ENCODE results near the gene HMX2. TPM values are rescaled to one million over a fixed set of nuclear protein-coding genes. Genes with fewer than 3 reads are reported as not detected.
"Not testable (repeated sequence)": the region's sequence is repeated elsewhere in the genome, so short reads cannot be mapped to it uniquely, and the experiment has no call there.

HMX2 gene
- total RNA-seq, 1 donor from 2014 or later, result not detected

DNA sequence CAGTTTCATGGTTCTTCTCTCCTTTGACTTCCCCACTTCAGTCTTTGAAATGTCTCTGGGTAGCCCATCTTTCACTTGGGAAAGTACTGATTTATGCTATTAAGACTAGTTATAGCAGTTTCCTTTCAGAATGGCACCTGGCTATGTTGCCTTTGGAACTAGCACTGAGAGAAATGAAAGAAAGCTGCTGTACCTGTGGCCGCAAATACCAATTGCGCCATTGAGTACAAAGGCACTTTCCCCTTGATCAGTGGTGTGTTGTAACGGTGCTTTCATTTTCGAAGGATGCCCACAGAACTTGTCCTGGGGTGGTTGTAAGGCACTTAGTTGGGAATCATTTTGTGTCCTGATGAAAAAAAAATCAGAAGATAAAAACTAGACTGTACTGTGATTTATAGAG lies 23.0 kb downstream of the HMX2 start:
- FAIRE-seq, result no peak

DNA sequence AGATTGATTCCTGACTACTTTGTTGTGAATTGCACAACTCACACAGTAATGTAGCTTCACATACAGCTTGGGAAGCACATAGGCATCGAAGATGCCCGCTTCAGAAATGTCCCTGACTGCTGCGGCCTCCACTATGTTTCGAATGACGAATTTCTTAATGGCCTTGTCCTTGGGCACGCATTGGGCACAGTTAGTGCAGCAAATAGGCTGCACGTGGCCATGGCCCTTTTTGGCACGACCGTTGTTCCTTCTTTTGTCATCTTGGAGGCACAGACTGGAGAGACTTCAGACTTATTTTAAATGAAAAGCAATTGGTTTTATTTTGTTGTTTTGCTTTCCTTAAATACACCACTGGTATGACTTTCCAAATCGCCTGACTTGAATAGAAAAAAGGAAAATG lies 23.7 kb downstream of the HMX2 start:
- FAIRE-seq; H3K4me3 ChIP-seq (ENCODE audit: low read depth, low read length); H3K36me3 ChIP-seq (ENCODE audit: control insufficient read depth, insufficient read depth, low read length); DNase-seq (ENCODE audit: low read depth); H3K27me3 ChIP-seq (ENCODE audit: control insufficient read depth, insufficient read depth, low read length): not testable (repeated sequence)

More for the DNA sequence above, 23.0 kb downstream of the HMX2 start:
- Histone ChIP-seq H3K4me3 (ENCODE audit: low read depth, low read length) (no peak overlapping the region), H3K27me3 (ENCODE audit: control insufficient read depth, insufficient read depth, low read length) (no peaks in the 10 kb centered on the region), H3K36me3 (ENCODE audit: control insufficient read depth, insufficient read depth, low read length) (peaks cover 1% of the 10 kb centered on the region)
- no peak for DNase-seq (ENCODE audit: low read depth)
- TF ChIP-seq, protein P1, sequence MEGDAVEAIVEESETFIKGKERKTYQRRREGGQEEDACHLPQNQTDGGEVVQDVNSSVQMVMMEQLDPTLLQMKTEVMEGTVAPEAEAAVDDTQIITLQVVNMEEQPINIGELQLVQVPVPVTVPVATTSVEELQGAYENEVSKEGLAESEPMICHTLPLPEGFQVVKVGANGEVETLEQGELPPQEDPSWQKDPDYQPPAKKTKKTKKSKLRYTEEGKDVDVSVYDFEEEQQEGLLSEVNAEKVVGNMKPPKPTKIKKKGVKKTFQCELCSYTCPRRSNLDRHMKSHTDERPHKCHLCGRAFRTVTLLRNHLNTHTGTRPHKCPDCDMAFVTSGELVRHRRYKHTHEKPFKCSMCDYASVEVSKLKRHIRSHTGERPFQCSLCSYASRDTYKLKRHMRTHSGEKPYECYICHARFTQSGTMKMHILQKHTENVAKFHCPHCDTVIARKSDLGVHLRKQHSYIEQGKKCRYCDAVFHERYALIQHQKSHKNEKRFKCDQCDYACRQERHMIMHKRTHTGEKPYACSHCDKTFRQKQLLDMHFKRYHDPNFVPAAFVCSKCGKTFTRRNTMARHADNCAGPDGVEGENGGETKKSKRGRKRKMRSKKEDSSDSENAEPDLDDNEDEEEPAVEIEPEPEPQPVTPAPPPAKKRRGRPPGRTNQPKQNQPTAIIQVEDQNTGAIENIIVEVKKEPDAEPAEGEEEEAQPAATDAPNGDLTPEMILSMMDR (IDR thresholded peaks at IDR 0.05; ENCODE audit: insufficient read depth, low read length, severe bottlenecking), result no peak

DNA sequence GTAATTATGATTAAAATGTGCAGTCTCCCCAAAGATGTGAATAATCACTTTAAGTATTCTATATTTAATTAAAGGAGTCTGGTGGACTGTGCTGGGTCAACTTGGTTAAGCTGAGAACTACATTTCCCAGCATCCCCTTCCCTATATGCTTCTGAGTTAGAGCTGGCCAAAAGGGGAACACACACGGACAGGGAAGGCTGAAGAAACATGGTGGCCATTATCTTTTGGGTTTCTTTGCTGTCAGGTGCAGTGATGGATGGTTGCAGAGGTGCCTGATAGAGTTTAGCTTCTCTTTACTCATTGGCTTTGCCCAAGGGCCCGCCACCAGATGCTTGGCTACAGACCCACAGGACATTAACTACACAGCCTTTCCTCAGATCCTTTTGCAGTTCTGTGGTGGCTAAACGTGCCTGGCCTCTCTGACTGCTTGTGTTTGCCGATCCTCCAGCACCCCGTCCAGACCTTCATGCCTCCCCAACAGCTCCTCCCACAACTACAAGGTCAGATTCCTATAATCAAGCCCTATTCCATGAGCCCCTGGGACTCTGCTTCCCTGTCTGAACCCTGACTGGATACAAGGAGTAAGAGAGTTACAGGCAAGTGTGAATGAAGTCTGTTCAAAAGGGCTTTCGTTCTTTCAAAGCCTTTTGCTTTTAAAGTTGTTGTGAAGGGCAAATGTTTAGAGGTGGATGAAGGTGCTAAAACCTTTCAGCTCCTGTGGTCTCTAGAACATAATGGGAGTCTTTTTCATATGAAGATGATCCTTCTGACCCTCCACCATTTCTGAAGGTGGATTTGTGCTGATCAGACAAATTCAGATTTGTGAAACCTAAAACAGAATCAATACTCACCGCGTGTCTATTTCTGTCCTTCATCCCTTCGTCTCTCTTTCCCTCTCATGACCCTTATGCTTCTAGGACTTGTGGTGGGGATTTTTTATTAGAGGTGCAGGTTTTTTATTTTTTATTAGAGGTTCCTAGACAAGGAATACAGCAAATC lies 27.8 kb downstream of the HMX2 start:
- no peak for FAIRE-seq

DNA sequence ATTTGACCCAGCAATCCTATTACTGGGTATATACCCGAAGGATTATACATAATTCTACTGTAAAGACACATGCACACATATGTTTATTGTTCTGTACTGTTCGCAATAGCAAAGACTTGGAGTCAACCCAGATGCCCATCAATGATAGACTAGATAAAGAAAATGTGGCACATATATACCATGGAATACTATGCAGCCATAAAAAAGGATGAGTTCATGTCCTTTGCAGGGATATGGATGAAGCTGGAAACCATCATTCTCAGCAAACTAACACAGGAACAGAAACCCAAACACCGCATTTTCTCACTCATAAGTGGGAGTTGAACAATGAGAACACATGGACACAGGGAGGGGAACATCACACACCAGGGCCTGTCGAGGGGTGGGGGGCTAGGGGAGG lies 30.5 kb downstream of the HMX2 start:
- FAIRE-seq; H3K36me3 ChIP-seq (ENCODE audit: control insufficient read depth, insufficient read depth, low read length); H3K4me3 ChIP-seq (ENCODE audit: low read depth, low read length); DNase-seq (ENCODE audit: low read depth); H3K27me3 ChIP-seq (ENCODE audit: control insufficient read depth, insufficient read depth, low read length): not testable (repeated sequence)

More for the DNA sequence above, 27.8 kb downstream of the HMX2 start:
- H3K36me3 ChIP-seq (ENCODE audit: control insufficient read depth, insufficient read depth, low read length), result no peaks in the 10 kb centered on the region
- H3K4me3 ChIP-seq (ENCODE audit: low read depth, low read length), result no peak overlapping the region
- TF ChIP-seq, protein P1 (IDR thresholded peaks at IDR 0.05; ENCODE audit: insufficient read depth, low read length, severe bottlenecking), result no peak
- DNase-seq (ENCODE audit: low read depth), result no peak
- H3K27me3 ChIP-seq (ENCODE audit: control insufficient read depth, insufficient read depth, low read length), result no peaks in the 10 kb centered on the region

DNA sequence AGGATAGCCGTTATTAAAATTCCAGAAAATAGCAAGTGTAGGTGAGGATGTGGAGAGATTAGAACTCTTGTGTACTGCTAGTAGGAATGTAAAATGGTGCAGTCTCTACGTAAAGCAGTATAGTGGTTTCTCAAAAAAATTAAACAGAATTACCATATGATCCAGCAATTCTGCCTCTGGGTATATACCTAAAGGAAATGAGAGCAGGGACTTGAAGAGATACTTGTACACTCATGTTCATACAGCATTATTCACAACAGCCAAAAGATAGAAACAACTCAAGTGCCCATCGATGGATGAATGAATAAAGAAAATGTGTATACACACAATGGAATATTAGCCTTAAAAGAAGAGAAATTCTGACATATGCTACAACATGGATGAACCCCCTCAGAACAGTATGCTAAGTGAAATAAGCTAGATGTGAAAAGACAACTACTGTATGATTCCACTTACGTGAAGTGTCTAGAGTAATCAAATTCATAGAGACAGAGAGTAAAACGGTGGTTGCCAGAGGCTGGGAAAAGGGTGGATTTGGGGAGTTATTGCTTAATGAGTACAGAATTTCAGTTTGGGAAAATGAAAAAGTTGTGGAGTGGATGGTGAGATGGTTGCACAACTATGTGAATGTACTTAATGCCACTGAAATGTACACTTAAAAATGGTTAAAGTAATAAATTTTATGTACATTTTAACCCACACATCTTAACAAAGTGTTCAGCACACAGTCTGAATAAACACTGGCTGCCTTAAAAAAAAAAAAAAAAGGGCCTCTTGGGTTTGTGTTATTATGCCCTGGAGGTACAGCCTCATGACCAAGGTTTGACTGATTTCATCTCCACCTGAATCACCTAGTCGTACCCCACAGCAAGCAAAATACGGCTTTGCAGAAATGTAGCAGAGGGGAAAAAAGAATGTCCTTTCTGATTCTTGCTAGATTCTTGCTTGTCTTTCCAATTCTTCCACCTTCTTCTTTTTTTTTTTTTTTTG lies 32.5 kb downstream of the HMX2 start:
- peak; percentile 61 for DNase-seq (ENCODE audit: low read depth)
- H3K27me3 ChIP-seq (ENCODE audit: control insufficient read depth, insufficient read depth, low read length), result no peaks in the 10 kb centered on the region
- FAIRE-seq, result no peak
- H3K36me3 ChIP-seq (ENCODE audit: control insufficient read depth, insufficient read depth, low read length), result no peaks in the 10 kb centered on the region
- no peak overlapping the region for H3K4me3 ChIP-seq (ENCODE audit: low read depth, low read length)
- TF ChIP-seq, protein P1 (IDR thresholded peaks at IDR 0.05; ENCODE audit: insufficient read depth, low read length, severe bottlenecking), result no peak

DNA sequence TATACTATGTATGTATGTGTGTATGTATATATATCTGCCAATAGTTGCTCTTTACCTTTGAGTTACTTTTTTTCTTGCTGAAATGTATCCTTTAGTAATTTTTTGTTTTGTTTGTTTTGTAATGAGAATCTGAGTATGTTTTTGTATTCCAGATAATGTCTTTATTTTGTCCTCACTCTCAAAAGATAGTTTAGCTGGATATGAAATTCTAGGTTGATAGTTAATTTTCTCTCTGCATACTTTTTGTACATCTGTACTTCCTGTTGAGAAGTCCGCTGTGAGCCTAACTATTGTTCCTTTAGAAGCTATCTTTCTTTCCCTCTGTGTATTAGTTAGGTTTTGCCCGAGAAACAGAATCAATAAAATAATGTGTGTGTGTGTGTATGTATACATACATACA lies 35.8 kb downstream of the HMX2 start:
- no peak for DNase-seq (ENCODE audit: low read depth)
- TF ChIP-seq, protein P1 (IDR thresholded peaks at IDR 0.05; ENCODE audit: insufficient read depth, low read length, severe bottlenecking), result no peak
- Histone ChIP-seq H3K36me3 (ENCODE audit: control insufficient read depth, insufficient read depth, low read length) (no peaks in the 10 kb centered on the region), H3K27me3 (ENCODE audit: control insufficient read depth, insufficient read depth, low read length) (no peaks in the 10 kb centered on the region), H3K4me3 (ENCODE audit: low read depth, low read length) (no peak overlapping the region)
- no peak for FAIRE-seq

Data from bronchial epithelial cell (primary cell).